ENCODE data around the gene USP50. TPM values are rescaled to one million over a fixed set of nuclear protein-coding genes. Genes with fewer than 3 reads are reported as not detected.
"Not testable (repeated sequence)": the region's sequence is repeated elsewhere in the genome, so short reads cannot be mapped to it uniquely, and the experiment has no call there.

The USP50 gene
- total RNA-seq = not detected

- H3K4me3 ChIP-seq = no peak within 1 kb of the TSS
- intact Hi-C loops (cut with DNase I) = no loop called here
- no peaks in the 10 kb centered on the region for H3K9me3 ChIP-seq
- no peak for TF ChIP-seq CTCF (IDR thresholded peaks at IDR 0.05)
- no peaks in the 10 kb centered on the region for H3K4me1 ChIP-seq
- H3K27me3 ChIP-seq = no peaks in the 10 kb centered on the region
- no peaks in the 10 kb centered on the region for H3K36me3 ChIP-seq
- H3K27ac ChIP-seq = no peak within 1 kb of the TSS
- no peak for DNase-seq (ENCODE audit: low spot score in 2 of 2)
Observed at GRCh38 chr15:50546566-50546965, at the start of gene USP50. Gene USP50, minus strand, starts transcription at chr15:50546666. Its CDS starts 141 bp downstream, at chr15:50546525.

- Histone ChIP-seq H3K4me1 (no peaks in the 10 kb centered on the region), H3K27me3 (no peaks in the 10 kb centered on the region), H3K36me3 (peaks cover 44 to 78% of the 10 kb centered on the region in 2 donors), H3K9me3 (no peaks in the 10 kb centered on the region), H3K27ac (no peak overlapping the region), H3K4me3 (no peak overlapping the region)
- DNase-seq (ENCODE audit: low spot score in 2 of 2) = no peak
- intact Hi-C loops (cut with DNase I) = no loop called here
- no peak for TF ChIP-seq CTCF (IDR thresholded peaks at IDR 0.05)
Observed at GRCh38 chr15:50594311-50594710, 47.8 kb upstream of the USP50 start.

- Histone ChIP-seq H3K4me3 (no peak overlapping the region), H3K36me3 (peaks cover 49 to 78% of the 10 kb centered on the region in 2 donors), H3K27me3 (no peaks in the 10 kb centered on the region), H3K9me3 (no peaks in the 10 kb centered on the region), H3K27ac (no peak overlapping the region), H3K4me1 (no peaks in the 10 kb centered on the region)
- intact Hi-C loops (cut with DNase I) = no loop called here
- DNase-seq (ENCODE audit: low spot score in 2 of 2) = no peak
- no peak for TF ChIP-seq CTCF (IDR thresholded peaks at IDR 0.05)
Observed at GRCh38 chr15:50593761-50594160, 47.3 kb upstream of the USP50 start.

GRCh38 chr15:50590288-50590687, 43.8 kb upstream of the USP50 start:
- Histone ChIP-seq H3K4me3 (no peak overlapping the region), H3K9me3 (no peaks in the 10 kb centered on the region), H3K4me1 (no peaks in the 10 kb centered on the region), H3K27me3 (no peaks in the 10 kb centered on the region), H3K36me3 (peaks cover 65 to 82% of the 10 kb centered on the region in 2 donors), H3K27ac (no peak overlapping the region)
- intact Hi-C loops (cut with DNase I) = no loop called here
- TF ChIP-seq CTCF (IDR thresholded peaks at IDR 0.05) = no peak
- no peak for DNase-seq (ENCODE audit: low spot score in 2 of 2)

GRCh38 chr15:50577492-50577891, 31.0 kb upstream of the USP50 start:
- intact Hi-C loops (cut with DNase I) = no loop called here
- no peak for DNase-seq (ENCODE audit: low spot score in 2 of 2)
- H3K27ac ChIP-seq = no peak overlapping the region
- H3K9me3 ChIP-seq = no peaks in the 10 kb centered on the region
- peaks cover 37 to 90% of the 10 kb centered on the region in 2 donors for H3K36me3 ChIP-seq
- H3K4me1 ChIP-seq = no peaks in the 10 kb centered on the region
- H3K4me3 ChIP-seq = no peak overlapping the region
- TF ChIP-seq CTCF (IDR thresholded peaks at IDR 0.05) = no peak
- no peaks in the 10 kb centered on the region for H3K27me3 ChIP-seq

- Histone ChIP-seq H3K36me3 (peaks cover 37 to 80% of the 10 kb centered on the region in 2 donors), H3K27me3 (no peaks in the 10 kb centered on the region), H3K9me3 (no peaks in the 10 kb centered on the region), H3K4me1 (no peaks in the 10 kb centered on the region), H3K4me3 (no peak overlapping the region), H3K27ac (no peak overlapping the region)
- no peak for DNase-seq (ENCODE audit: low spot score in 2 of 2)
- TF ChIP-seq CTCF (IDR thresholded peaks at IDR 0.05) = no peak
- intact Hi-C loops (cut with DNase I) = no loop called here
Observed at GRCh38 chr15:50576166-50576565, 29.7 kb upstream of the USP50 start.

GRCh38 chr15:50573842-50574241, 27.4 kb upstream of the USP50 start:
- H3K4me3 ChIP-seq; H3K27ac ChIP-seq; H3K4me1 ChIP-seq; intact Hi-C loops (cut with DNase I); DNase-seq (ENCODE audit: low spot score in 2 of 2); H3K9me3 ChIP-seq; H3K27me3 ChIP-seq: not testable (repeated sequence)
- peaks cover 38 to 73% of the 10 kb centered on the region in 2 donors for H3K36me3 ChIP-seq
